Esophagus muscularis mucosa (tissue), 3 donors: ENCODE measurements around the gene MARCHF2.

ENCODE experiments used
- POLR2A ChIP-seq: fragments of 450-650 bp; IDR thresholded peaks from one replicate; pipeline ENCODE4 v1.6.1; 2017; ENCODE audit warnings: antibody characterized with exemption, moderate library complexity, mild to moderate bottlenecking, low read depth
- POLR2AphosphoS5 ChIP-seq, 2 donors: sonication (generic); formaldehyde crosslinking; IDR thresholded peaks; one replicate each; pipeline ENCODE4 v1.6.1; 2017; ENCODE audit warnings: antibody characterized with exemption in 2 of 2
- TF ChIP-seq, protein P1 (sequence below), 3 experiments: fragments of 200-600 bp in 2 of 3; fragments of 450-650 bp in 1 of 3; sonication (generic) in 2 of 3; IDR thresholded peaks; one replicate each; pipeline ENCODE4 v1.5.1; 2017 to 2019; ENCODE audit warnings: antibody characterized with exemption in 3 of 3, mild to moderate bottlenecking in 2 of 3, moderate library complexity in 1 of 3

DNA sequence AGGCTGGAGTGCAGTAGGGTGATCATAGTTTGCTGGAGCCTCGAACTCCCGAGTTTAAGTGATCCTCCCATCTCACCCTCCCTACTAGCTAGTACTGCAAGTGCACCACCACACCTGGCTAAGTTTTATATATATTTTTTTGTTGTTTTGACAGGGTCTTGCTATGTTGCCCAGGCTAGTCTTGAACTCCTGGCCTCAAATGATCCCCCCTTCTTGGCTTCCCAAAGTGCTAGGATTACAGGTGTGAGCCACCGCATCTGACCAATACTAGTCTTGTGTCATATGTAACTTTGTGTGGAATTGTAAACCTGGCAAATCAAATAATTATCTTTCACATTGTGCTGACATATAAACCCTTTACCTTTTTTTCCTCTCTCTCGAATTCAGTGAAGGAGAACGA, 41.9 kb downstream of the MARCHF2 start:
- TF ChIP-seq POLR2AphosphoS5 (IDR thresholded peaks at IDR 0.05), result no peak
- TF ChIP-seq, protein P1, sequence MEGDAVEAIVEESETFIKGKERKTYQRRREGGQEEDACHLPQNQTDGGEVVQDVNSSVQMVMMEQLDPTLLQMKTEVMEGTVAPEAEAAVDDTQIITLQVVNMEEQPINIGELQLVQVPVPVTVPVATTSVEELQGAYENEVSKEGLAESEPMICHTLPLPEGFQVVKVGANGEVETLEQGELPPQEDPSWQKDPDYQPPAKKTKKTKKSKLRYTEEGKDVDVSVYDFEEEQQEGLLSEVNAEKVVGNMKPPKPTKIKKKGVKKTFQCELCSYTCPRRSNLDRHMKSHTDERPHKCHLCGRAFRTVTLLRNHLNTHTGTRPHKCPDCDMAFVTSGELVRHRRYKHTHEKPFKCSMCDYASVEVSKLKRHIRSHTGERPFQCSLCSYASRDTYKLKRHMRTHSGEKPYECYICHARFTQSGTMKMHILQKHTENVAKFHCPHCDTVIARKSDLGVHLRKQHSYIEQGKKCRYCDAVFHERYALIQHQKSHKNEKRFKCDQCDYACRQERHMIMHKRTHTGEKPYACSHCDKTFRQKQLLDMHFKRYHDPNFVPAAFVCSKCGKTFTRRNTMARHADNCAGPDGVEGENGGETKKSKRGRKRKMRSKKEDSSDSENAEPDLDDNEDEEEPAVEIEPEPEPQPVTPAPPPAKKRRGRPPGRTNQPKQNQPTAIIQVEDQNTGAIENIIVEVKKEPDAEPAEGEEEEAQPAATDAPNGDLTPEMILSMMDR (IDR thresholded peaks at IDR 0.05), result no peak
- TF ChIP-seq POLR2A, result no peak
